GM18498 (cell line): ENCODE results near the gene DCLRE1A.
A peak's percentile ranks its signal among the peaks of the same experiment; 100 is the strongest.

Experiments used
- ATAC-seq: cut with Tn5 transposase; IDR thresholded peaks from one replicate; pipeline ENCODE4 v1.9.1; 2021; ENCODE audit warnings: mild to moderate bottlenecking, moderate library complexity; ENCODE audit not compliant: unreplicated experiment

The DCLRE1A gene

GRCh38 chr10:113854013-113854760 is at the start of gene DCLRE1A, which contains the start of gene NHLRC2:
DCLRE1A (minus strand) TSS chr10:113854082; CDS start chr10:113853182, 900 bp downstream.
NHLRC2 (plus strand) TSS chr10:113854661; CDS start chr10:113854873, 212 bp downstream.
- ATAC-seq: peak; percentile 57

GRCh38 chr10:113899952-113900598 is 46.2 kb upstream of the DCLRE1A start:
- no peak for ATAC-seq

GRCh38 chr10:113897693-113898618 is 44.1 kb upstream of the DCLRE1A start:
- ATAC-seq: no peak

- no peak for ATAC-seq
Measured at GRCh38 chr10:113895018-113895417, 41.1 kb upstream of the DCLRE1A start.

- no peak for ATAC-seq
Measured at GRCh38 chr10:113894581-113894980, 40.7 kb upstream of the DCLRE1A start.

GRCh38 chr10:113893570-113893969 is 39.7 kb upstream of the DCLRE1A start:
- no peak for ATAC-seq

- no peak for ATAC-seq
Measured at GRCh38 chr10:113891476-113891875, 37.6 kb upstream of the DCLRE1A start.

GRCh38 chr10:113890769-113891168 is 36.9 kb upstream of the DCLRE1A start:
- ATAC-seq: no peak

- no peak for ATAC-seq
Measured at GRCh38 chr10:113889911-113890310, 36.0 kb upstream of the DCLRE1A start.

- no peak for ATAC-seq
Measured at GRCh38 chr10:113882240-113882639, 28.4 kb upstream of the DCLRE1A start.

GRCh38 chr10:113880236-113880635 is 26.4 kb upstream of the DCLRE1A start:
- no peak for ATAC-seq

- peak; percentile 88 for ATAC-seq
Measured at GRCh38 chr10:113879691-113880090, 25.8 kb upstream of the DCLRE1A start.

- no peak for ATAC-seq
Measured at GRCh38 chr10:113876461-113876860, 22.6 kb upstream of the DCLRE1A start.

GRCh38 chr10:113875212-113875611 is 21.3 kb upstream of the DCLRE1A start:
- no peak for ATAC-seq

- ATAC-seq: no peak
Measured at GRCh38 chr10:113872139-113873030, 18.5 kb upstream of the DCLRE1A start.

- ATAC-seq: no peak
Measured at GRCh38 chr10:113869789-113870188, 15.9 kb upstream of the DCLRE1A start.

- no peak for ATAC-seq
Measured at GRCh38 chr10:113867904-113868303, 14.0 kb upstream of the DCLRE1A start.

GRCh38 chr10:113866551-113867394 is 12.9 kb upstream of the DCLRE1A start:
- ATAC-seq: no peak

GRCh38 chr10:113865901-113866300 is 12.0 kb upstream of the DCLRE1A start:
- no peak for ATAC-seq
